GM12801 (cell line): ENCODE results near the gene U2AF2.

Experiments used
- CTCF ChIP-seq: IDR thresholded peaks from one replicate; pipeline ENCODE4 v1.5.1; 2011; ENCODE audit warnings: control low read depth; ENCODE audit not compliant: insufficient read length; ENCODE audit errors: extremely low read depth

The U2AF2 gene

GRCh38 chr19:55712804-55713631 lies 58.2 kb downstream of the U2AF2 start:
- no peak for TF ChIP-seq CTCF

- TF ChIP-seq CTCF, result no peak
Observed at GRCh38 chr19:55716531-55716930, 61.7 kb downstream of the U2AF2 start.

- no peak for TF ChIP-seq CTCF
Observed at GRCh38 chr19:55717251-55717650, 62.4 kb downstream of the U2AF2 start.

GRCh38 chr19:55720214-55720746 lies 65.4 kb downstream of the U2AF2 start:
- no peak for TF ChIP-seq CTCF

- no peak for TF ChIP-seq CTCF
Observed at GRCh38 chr19:55720801-55721200, 66.0 kb downstream of the U2AF2 start.

GRCh38 chr19:55723491-55723890 lies 68.7 kb downstream of the U2AF2 start:
- TF ChIP-seq CTCF, result no peak
